ENCODE results near the gene SMIM15. TPM values are rescaled to one million over a fixed set of nuclear protein-coding genes. Genes with fewer than 3 reads are reported as not detected.

Gene SMIM15
- total RNA-seq, 4 donors from 2014 or later: 12.0 to 16.6 (median 14.4) TPM

- Histone ChIP-seq H3K9me3 (no peaks in the 10 kb centered on the region), H3K4me3 (no peak overlapping the region), H3K4me1 (no peaks in the 10 kb centered on the region), H3K27ac (no peak overlapping the region), H3K27me3 (no peaks in the 10 kb centered on the region), H3K36me3 (no peaks in the 10 kb centered on the region)
- TF ChIP-seq EP300 (IDR thresholded peaks at IDR 0.05) (no peak), POLR2A (IDR thresholded peaks at IDR 0.05) (no peak), CTCF (IDR thresholded peaks at IDR 0.05) (no peak)
- DNase-seq (ENCODE audit: low spot score in 2 of 2): no peak
- 84 to 88% methylated on average over 5 of the region's 5 CpGs for WGBS, 2 donors
Observed at GRCh38 chr5:61139094-61139873, 23.0 kb downstream of the SMIM15 start.

GRCh38 chr5:61137835-61138234, 24.4 kb downstream of the SMIM15 start:
- H3K36me3 ChIP-seq: no peaks in the 10 kb centered on the region
- TF ChIP-seq EP300 (IDR thresholded peaks at IDR 0.05) (no peak), POLR2A (IDR thresholded peaks at IDR 0.05) (no peak)
- no peak overlapping the region for H3K27ac ChIP-seq
- DNase-seq (ENCODE audit: low spot score in 2 of 2): no peak
- no peaks in the 10 kb centered on the region for H3K9me3 ChIP-seq
- no peaks in the 10 kb centered on the region for H3K4me1 ChIP-seq
- H3K4me3 ChIP-seq: no peak overlapping the region
- WGBS, 2 donors: 55 to 84% methylated on average over 1 of the region's 1 CpG
- no peaks in the 10 kb centered on the region for H3K27me3 ChIP-seq

- TF ChIP-seq POLR2A (IDR thresholded peaks at IDR 0.05): no peak
- no peak for TF ChIP-seq CTCF (IDR thresholded peaks at IDR 0.05)
- TF ChIP-seq EP300 (IDR thresholded peaks at IDR 0.05): no peak
- Histone ChIP-seq H3K36me3 (no peaks in the 10 kb centered on the region), H3K27me3 (no peaks in the 10 kb centered on the region), H3K9me3 (no peaks in the 10 kb centered on the region), H3K4me3 (no peak overlapping the region), H3K27ac (no peak overlapping the region), H3K4me1 (no peaks in the 10 kb centered on the region)
- 50 to 65% methylated on average over 1 of the region's 1 CpG for WGBS, 2 donors
- no peak for DNase-seq (ENCODE audit: low spot score in 2 of 2)
Observed at GRCh38 chr5:61132559-61132958, 29.7 kb downstream of the SMIM15 start.

GRCh38 chr5:61130289-61130688, 32.0 kb downstream of the SMIM15 start:
- WGBS, 2 donors: 86 to 89% methylated on average over 2 of the region's 2 CpGs
- no peak for DNase-seq (ENCODE audit: low spot score in 2 of 2)
- Histone ChIP-seq H3K9me3 (no peaks in the 10 kb centered on the region), H3K36me3 (no peaks in the 10 kb centered on the region), H3K4me1 (no peaks in the 10 kb centered on the region), H3K4me3 (no peak overlapping the region), H3K27ac (no peak overlapping the region), H3K27me3 (no peaks in the 10 kb centered on the region)
- TF ChIP-seq POLR2A (IDR thresholded peaks at IDR 0.05) (no peak), CTCF (IDR thresholded peaks at IDR 0.05) (no peak), EP300 (IDR thresholded peaks at IDR 0.05) (no peak)

GRCh38 chr5:61123145-61123544, 39.1 kb downstream of the SMIM15 start:
- H3K4me3 ChIP-seq: no peak overlapping the region
- no peaks in the 10 kb centered on the region for H3K4me1 ChIP-seq
- TF ChIP-seq EP300 (IDR thresholded peaks at IDR 0.05) (no peak), POLR2A (IDR thresholded peaks at IDR 0.05) (no peak), CTCF (IDR thresholded peaks at IDR 0.05) (no peak)
- DNase-seq (ENCODE audit: low spot score in 2 of 2): no peak
- no peaks in the 10 kb centered on the region for H3K27me3 ChIP-seq
- 96 to 97% methylated on average over 4 of the region's 4 CpGs for WGBS, 2 donors
- H3K9me3 ChIP-seq: no peaks in the 10 kb centered on the region
- H3K27ac ChIP-seq: no peak overlapping the region
- no peaks in the 10 kb centered on the region for H3K36me3 ChIP-seq

Measured in tibial nerve (tissue), 4 donors.